Ovary (tissue), 10 donors: ENCODE data around the gene UBE2E1. TPM values are rescaled to one million over a fixed set of nuclear protein-coding genes. Genes with fewer than 3 reads are reported as not detected.

Source experiments
- DNase-seq, 5 donors: peaks; one replicate each; pipeline ENCODE4 v3.0.0-alpha.2; 2019 to 2020
- H3K27ac ChIP-seq, 2 donors: fragments of 200-600 bp; one replicate each; pipeline versions ENCODE4 v1.5.1 to v1.8.0; 2019 to 2022
- H3K27me3 ChIP-seq: fragments of 200-600 bp; one replicate; pipeline ENCODE4 v1.8.0; 2022
- H3K36me3 ChIP-seq: fragments of 200-600 bp; sonication (generic); one replicate; pipeline ENCODE4 v1.5.1; 2019
- H3K4me1 ChIP-seq: one replicate; pipeline ENCODE4 v1.8.1; 2013; ENCODE audit warnings: mild to moderate bottlenecking, moderate library complexity; ENCODE audit not compliant: insufficient read depth
- H3K4me3 ChIP-seq: fragments of 200-600 bp; sonication (generic); one replicate; pipeline ENCODE4 v1.5.1; 2017
- H3K9me3 ChIP-seq, 2 donors: fragments of 200-600 bp in 1 of 2; sonication (generic) in 1 of 2; one replicate each; pipeline versions ENCODE4 v1.5.1 to v1.8.1; 2013 to 2019; ENCODE audit warnings: mild to moderate bottlenecking in 1 of 2, moderate library complexity in 1 of 2
- EP300 ChIP-seq: sonication (generic); formaldehyde crosslinking; IDR thresholded peaks from one replicate; pipeline ENCODE4 v1.6.1; 2017; ENCODE audit warnings: antibody characterized with exemption
- POLR2A ChIP-seq: fragments of 450-650 bp; IDR thresholded peaks from one replicate; pipeline ENCODE4 v1.6.1; 2017; ENCODE audit warnings: antibody characterized with exemption, mild to moderate bottlenecking, moderate library complexity
- WGBS, 3 donors: extraction: QIAGEN DNeasy Blood & Tissue Kit in 1 of 3; methylation state at CpG; one replicate each; pipeline versions ENCODE4 v1.1.5 to v1.1.7; 2013 to 2017; 5-methylcytosine and 5-hydroxymethylcytosine counted together
- intact Hi-C, 4 donors: fragments of 100-400 bp; cut with DNase I; formaldehyde crosslinking; loops; one replicate each; pipeline versions ENCODE4 v1.11.0 to v1.15.1; 2022 to 2023
- long read RNA-seq, 3 donors: library from polyadenylated mRNA in 2 of 3; unstranded in 2 of 3; transcript quantifications; one replicate each; pipeline ENCODE4 v2.0.0 and lab custom pipeline, GENCODE V29; 2021 to 2026
- polyA plus RNA-seq, 2 donors: library from polyadenylated mRNA; stranded (reverse); fragments of 200-250 nt in 1 of 2; fragments of 350-450 nt in 1 of 2; fragmentation: Illumina TruSeq in 1 of 2; extraction: RNeasy Lipid Tissue Mini Kit (QIAGEN cat#74804) in 1 of 2; gene quantifications; one replicate each; pipeline ENCODE4 v1.2.3, GENCODE V29; 2013 to 2014
- total RNA-seq, 7 donors: library from RNA; depleted of rRNA in 2 of 7; stranded (reverse); fragments of >200 nt in 2 of 7; fragmentation: NEBNext Ultra II Directional in 3 of 7; extraction: Animal tissue kit (Norgen Biotek cat#: 25700) in 3 of 7; gene quantifications; one replicate each; pipeline versions ENCODE4 v1.1.0 to v1.2.4, GENCODE V29; 2016 to 2023
- TF ChIP-seq, protein P1 (sequence below), 3 donors: fragments of 450-650 bp in 2 of 3; fragments of 200-600 bp in 1 of 3; IDR thresholded peaks; one replicate each; pipeline versions ENCODE4 v1.5.1 to v1.8.0; 2016 to 2022; ENCODE audit warnings: antibody characterized with exemption in 3 of 3, mild to moderate bottlenecking in 1 of 3
- donor health status: DM: no; HTN: no; CAD: no; lungs with moderate emphysema.
- donor health status: DM: no; HTN: no; CAD: no.
- donor health status: Bipolar disorder and iron deficiency.
- donor health status: DM: yes; HTN: yes; CAD: no.
- donor health status: DM: no; HTN: no; CAD: no.
- donor health status: DM: yes; HTN: yes; CAD: no.

The UBE2E1 gene
- total RNA-seq: 10 to 100 TPM; 65.2 to 78.4 (median 76.7) TPM
- polyA plus RNA-seq: 100 to 1,000 TPM in 1 of 2 donors, 10 to 100 TPM in 1; 65.9 to 133 TPM
- long read RNA-seq, donor 1, partial matches to known transcripts: 1 of 7 reads
- long read RNA-seq, donor 1, other reads (novel, unspliced or antisense): 2 of 7 reads
- long read RNA-seq, donor 2, transcript UBE2E1-207 (5 exons, 1,138 nt): minor isoform, 5 of 102 reads
- long read RNA-seq, donor 2, transcript UBE2E1-201 (6 exons, 1,511 nt): major isoform, 47 of 102 reads
- long read RNA-seq, donor 2, partial matches to known transcripts: 39 of 102 reads
- long read RNA-seq, donor 2, other reads (novel, unspliced or antisense): 0 of 102 reads
- long read RNA-seq, donor 3, partial matches to known transcripts: 3 of 4 reads
- long read RNA-seq, donor 3, other reads (novel, unspliced or antisense): 1 of 4 reads

DNA sequence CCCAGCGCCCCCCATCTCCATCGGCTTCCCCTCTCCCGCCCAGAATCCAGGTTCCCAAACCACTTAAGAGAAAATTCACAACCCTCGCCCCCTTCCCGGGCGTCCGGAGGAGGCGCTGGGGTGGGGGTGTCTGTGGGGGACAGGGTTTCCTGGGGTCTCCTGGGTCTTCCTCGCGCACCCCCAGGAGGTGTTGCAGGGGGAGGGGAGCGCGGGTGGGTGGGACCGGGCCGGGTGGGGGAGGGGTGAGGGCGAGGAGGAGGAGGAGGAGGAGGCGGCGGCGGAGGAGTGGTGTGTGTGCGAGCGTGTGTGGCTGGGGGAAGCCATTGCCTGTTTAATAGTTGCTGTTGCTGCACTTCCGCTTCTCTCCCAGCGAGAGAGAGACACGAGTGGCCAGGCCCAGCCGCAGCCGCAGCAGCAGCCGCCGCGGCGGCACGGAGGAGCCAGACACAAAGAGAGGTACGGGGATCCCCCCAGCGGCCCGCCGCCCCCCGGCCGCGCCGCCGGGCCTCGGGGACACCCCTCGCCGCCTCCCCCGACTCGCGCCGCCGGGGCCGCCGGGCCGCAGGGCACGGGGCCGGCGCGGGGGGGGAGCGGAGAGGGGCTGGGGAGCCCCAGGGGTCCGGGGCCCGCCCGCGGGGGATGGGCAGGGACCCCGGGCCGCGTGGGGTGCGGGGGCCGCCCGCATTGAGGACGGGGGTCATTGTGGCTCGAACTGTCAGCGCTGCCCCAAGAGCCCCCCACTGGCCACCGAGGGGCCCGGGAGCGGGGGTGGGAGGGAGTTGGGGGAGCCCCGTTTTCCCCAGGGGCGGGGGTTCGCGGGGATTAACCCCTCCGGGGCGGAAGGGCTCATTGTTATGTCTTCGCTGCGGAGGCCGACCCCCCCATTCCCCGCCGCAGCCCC is at the start of gene UBE2E1:
UBE2E1 (plus strand) TSS at position 323 of the 901 bp plus-strand sequence. CDS start 1,315 bp downstream, outside the sequence.
- H3K27ac ChIP-seq: peak within 1 kb of the TSS; percentile 83
- H3K36me3 ChIP-seq: no peaks in the 10 kb centered on the region
- WGBS, 3 donors: 1 to 2% (median 1%) methylated on average over 44 to 72 of the region's 82 CpGs
- peak; percentile 72 to 81 (median 77) for DNase-seq
- no peaks in the 10 kb centered on the region for H3K27me3 ChIP-seq
- TF ChIP-seq, protein P1, sequence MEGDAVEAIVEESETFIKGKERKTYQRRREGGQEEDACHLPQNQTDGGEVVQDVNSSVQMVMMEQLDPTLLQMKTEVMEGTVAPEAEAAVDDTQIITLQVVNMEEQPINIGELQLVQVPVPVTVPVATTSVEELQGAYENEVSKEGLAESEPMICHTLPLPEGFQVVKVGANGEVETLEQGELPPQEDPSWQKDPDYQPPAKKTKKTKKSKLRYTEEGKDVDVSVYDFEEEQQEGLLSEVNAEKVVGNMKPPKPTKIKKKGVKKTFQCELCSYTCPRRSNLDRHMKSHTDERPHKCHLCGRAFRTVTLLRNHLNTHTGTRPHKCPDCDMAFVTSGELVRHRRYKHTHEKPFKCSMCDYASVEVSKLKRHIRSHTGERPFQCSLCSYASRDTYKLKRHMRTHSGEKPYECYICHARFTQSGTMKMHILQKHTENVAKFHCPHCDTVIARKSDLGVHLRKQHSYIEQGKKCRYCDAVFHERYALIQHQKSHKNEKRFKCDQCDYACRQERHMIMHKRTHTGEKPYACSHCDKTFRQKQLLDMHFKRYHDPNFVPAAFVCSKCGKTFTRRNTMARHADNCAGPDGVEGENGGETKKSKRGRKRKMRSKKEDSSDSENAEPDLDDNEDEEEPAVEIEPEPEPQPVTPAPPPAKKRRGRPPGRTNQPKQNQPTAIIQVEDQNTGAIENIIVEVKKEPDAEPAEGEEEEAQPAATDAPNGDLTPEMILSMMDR (IDR thresholded peaks at IDR 0.05): no peak
- TF ChIP-seq POLR2A: no peak
- TF ChIP-seq EP300: no peak
- H3K9me3 ChIP-seq: no peaks in the 10 kb centered on the region
- peak within 1 kb of the TSS; percentile 80 for H3K4me3 ChIP-seq
- H3K4me1 ChIP-seq: peaks cover under 1% of the 10 kb centered on the region
- intact Hi-C loops: no loop called here

DNA sequence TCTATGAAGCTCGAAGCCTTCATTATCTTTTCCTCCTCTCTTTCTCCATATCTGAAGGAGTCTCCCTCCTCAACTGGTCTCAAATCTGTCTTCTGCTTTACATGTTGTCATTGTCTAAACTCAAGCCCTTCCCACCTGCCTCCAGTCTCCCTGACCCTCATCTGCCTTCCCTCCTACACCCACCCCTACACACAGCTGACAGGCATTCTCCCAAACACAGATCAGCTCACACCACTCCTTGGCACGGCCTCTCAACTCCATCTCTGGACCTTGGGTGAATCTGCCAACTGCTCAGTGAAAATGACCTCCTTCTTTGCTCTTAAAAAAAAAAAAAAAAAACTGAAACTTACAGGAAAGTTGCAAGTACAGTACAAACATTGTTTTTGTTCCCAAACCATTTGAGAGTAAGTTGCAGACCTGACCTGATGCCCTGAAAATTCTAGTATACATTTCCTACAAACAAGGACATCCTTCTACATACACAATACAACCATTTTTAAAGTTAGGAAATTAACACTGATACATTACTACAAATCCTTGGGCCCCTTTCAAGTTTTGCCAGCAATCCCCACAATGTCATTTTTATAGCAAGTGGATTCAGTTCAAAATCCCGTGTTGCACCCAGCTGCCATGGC is 49.4 kb upstream of the UBE2E1 start:
- no peaks in the 10 kb centered on the region for H3K36me3 ChIP-seq
- WGBS, 3 donors: 21 to 32% (median 24%) methylated on average over 3 of the region's 3 CpGs
- H3K4me1 ChIP-seq: peaks cover 6% of the 10 kb centered on the region
- H3K9me3 ChIP-seq: no peaks in the 10 kb centered on the region
- no peaks in the 10 kb centered on the region for H3K27me3 ChIP-seq
- no peak for DNase-seq
- intact Hi-C loops: no loop called here
- no peak overlapping the region for H3K4me3 ChIP-seq
- no peak for TF ChIP-seq EP300
- TF ChIP-seq, protein P1 (IDR thresholded peaks at IDR 0.05): no peak
- H3K27ac ChIP-seq: no peak overlapping the region

DNA sequence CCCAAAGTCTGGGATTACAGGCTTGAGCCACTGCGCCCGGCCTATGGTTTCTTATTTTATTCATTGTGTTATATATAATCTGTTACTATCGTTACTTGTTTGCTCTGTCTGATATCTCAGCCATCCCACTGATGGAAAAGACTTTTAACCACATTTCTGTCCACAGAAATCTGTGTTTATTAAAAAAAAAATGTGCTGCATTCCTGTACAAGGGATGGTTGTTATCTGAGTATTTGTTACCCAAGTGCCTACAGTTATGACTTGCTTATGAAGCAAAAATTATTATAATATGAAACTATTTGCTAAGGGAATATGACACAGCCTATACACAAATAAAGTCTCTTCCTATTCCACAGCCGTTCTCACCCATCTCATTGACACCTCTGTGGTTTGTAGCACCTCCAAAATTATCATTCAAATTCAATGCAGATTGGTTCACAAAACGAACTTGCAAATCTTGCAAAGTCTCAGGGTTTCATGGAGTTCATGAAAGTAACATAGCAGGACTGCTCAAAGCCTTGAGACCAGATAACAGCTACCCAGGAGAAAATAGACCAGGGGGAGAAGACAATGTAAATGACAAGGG is 47.4 kb upstream of the UBE2E1 start:
- no peaks in the 10 kb centered on the region for H3K9me3 ChIP-seq
- no peaks in the 10 kb centered on the region for H3K36me3 ChIP-seq
- no peak for DNase-seq
- H3K4me1 ChIP-seq: peaks cover 10% of the 10 kb centered on the region
- 50 to 68% (median 53%) methylated on average over 5 of the region's 5 CpGs for WGBS, 3 donors
- H3K27ac ChIP-seq: no peak overlapping the region
- TF ChIP-seq EP300 (no peak), POLR2A (no peak)
- TF ChIP-seq, protein P1 (IDR thresholded peaks at IDR 0.05): no peak
- H3K27me3 ChIP-seq: no peaks in the 10 kb centered on the region
- H3K4me3 ChIP-seq: no peak overlapping the region
- intact Hi-C loops: no loop called here

DNA sequence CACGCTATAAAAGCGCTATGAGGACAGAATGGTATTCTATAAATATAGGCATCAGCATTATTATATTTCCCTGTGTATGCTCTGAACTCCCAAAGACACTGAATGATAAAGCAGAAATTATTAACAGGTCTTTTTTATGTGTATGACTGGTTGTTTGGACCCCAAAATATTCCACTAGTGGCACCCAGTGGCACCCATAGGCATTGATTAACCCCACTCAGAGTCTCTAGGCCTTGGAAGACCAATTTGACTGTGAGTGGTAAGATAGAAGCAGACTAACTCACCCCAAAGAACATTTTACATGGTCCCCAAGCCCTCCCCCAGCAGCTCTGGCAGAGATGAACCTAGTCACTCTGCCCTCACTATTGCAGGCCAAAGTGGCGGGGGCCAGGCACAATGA is 45.4 kb upstream of the UBE2E1 start:
- Histone ChIP-seq H3K4me1 (peaks cover 10% of the 10 kb centered on the region), H3K4me3 (no peak overlapping the region), H3K36me3 (no peaks in the 10 kb centered on the region), H3K27me3 (no peaks in the 10 kb centered on the region), H3K9me3 (no peaks in the 10 kb centered on the region), H3K27ac (no peak overlapping the region)
- WGBS, 3 donors: 97 to 100% (median 98%) methylated on average over 3 of the region's 3 CpGs
- TF ChIP-seq EP300: no peak
- intact Hi-C loops: no loop called here
- DNase-seq: no peak
